OCI-LY3 (cell line): ENCODE measurements around the gene SMYD5.

Experiments
- EZH2phosphoT487 ChIP-seq: fragments of 200-600 bp; shearing (Covaris generic); IDR thresholded peaks from 2 replicates; pipeline ENCODE4 v1.6.1; 2018; ENCODE audit warnings: antibody characterized with exemption, mixed run types, low read depth
- TF ChIP-seq, protein P1 (sequence below): fragments of 200-600, 300-600 bp; sonication (generic); IDR thresholded peaks from 2 replicates; pipeline ENCODE4 v1.5.1; 2014; ENCODE audit warnings: antibody characterized with exemption, low read length, low read depth

DNA sequence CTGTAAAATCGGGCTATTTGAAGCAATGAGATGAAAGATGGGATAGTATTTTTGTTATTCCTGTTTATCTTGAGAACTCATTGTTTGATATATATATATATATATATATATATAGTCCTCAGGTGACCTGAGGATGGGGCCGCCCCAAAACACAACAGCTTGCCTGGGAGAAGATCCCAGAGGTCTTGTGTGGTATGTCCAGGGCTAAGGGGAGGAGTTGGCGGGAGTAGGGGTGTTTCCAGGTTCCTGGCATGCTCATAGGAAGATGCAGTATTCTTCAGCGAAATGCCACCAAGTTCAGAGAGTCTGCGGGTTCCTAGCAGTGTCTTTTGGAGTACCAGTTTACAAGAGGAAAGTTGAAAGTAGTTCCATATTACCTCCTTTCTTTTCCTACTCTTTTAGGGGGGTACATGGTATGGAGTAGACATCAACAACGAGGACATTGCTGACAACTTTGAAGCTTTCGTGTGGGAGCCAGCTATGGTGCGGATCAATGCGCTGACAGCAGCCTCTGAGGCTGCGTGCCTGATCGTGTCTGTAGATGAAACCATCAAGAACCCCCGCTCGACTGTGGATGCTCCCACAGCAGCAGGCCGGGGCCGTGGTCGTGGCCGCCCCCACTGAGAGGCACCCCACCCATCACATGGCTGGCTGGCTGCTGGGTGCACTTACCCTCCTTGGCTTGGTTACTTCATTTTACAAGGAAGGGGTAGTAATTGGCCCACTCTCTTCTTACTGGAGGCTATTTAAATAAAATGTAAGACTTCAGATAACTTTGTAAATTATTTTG lies 38.4 kb downstream of the SMYD5 start:
- TF ChIP-seq, protein P1, sequence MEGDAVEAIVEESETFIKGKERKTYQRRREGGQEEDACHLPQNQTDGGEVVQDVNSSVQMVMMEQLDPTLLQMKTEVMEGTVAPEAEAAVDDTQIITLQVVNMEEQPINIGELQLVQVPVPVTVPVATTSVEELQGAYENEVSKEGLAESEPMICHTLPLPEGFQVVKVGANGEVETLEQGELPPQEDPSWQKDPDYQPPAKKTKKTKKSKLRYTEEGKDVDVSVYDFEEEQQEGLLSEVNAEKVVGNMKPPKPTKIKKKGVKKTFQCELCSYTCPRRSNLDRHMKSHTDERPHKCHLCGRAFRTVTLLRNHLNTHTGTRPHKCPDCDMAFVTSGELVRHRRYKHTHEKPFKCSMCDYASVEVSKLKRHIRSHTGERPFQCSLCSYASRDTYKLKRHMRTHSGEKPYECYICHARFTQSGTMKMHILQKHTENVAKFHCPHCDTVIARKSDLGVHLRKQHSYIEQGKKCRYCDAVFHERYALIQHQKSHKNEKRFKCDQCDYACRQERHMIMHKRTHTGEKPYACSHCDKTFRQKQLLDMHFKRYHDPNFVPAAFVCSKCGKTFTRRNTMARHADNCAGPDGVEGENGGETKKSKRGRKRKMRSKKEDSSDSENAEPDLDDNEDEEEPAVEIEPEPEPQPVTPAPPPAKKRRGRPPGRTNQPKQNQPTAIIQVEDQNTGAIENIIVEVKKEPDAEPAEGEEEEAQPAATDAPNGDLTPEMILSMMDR = no peak
- TF ChIP-seq EZH2phosphoT487 = no peak
